Left ventricle myocardium inferior (tissue), 1 donor: ENCODE measurements around the gene AFAP1. TPM values are rescaled to one million over a fixed set of nuclear protein-coding genes. Genes with fewer than 3 reads are reported as not detected.
A peak's percentile ranks its signal among the peaks of the same experiment; 100 is the strongest.

Source experiments
- DNase-seq: peaks from one replicate; pipeline ENCODE4 v3.0.0-alpha.2; 2020
- H3K27ac ChIP-seq: fragments of 200-600 bp; replicated peaks from 2 replicates; pipeline ENCODE4 v1.8.0; 2021
- H3K27me3 ChIP-seq: fragments of 200-600 bp; 2 replicates; pipeline ENCODE4 v1.8.0; 2021; ENCODE audit warnings: low read depth
- H3K36me3 ChIP-seq: fragments of 200-600 bp; 2 replicates; pipeline ENCODE4 v1.8.0; 2021
- H3K4me1 ChIP-seq: fragments of 200-600 bp; 2 replicates; pipeline ENCODE4 v1.8.0; 2021
- H3K4me3 ChIP-seq: fragments of 200-600 bp; 2 replicates; pipeline ENCODE4 v1.8.0; 2021; ENCODE audit warnings: mild to moderate bottlenecking, moderate library complexity
- H3K9me3 ChIP-seq: fragments of 200-600 bp; replicated peaks from 2 replicates; pipeline ENCODE4 v1.8.0; 2021
- intact Hi-C: fragments of 100-400 bp; cut with micrococcal nuclease; formaldehyde crosslinking; loops from one replicate; pipeline ENCODE4 v1.11.0; 2022
- total RNA-seq: library from RNA; stranded (reverse); fragmentation: NEBNext Ultra II Directional; extraction: Animal tissue kit (Norgen Biotek cat#: 25700); gene quantifications from one replicate; pipeline ENCODE4 v1.2.1, GENCODE V29; 2021
- TF ChIP-seq, protein P1 (sequence below): fragments of 200-600 bp; IDR thresholded peaks from 2 replicates; pipeline ENCODE4 v1.8.0; 2021; ENCODE audit warnings: antibody characterized with exemption, mild to moderate bottlenecking, borderline replicate concordance
- donor health status: DM: no; HTN: yes; CAD: no; lungs with severe emphysema.

Gene AFAP1
- total RNA-seq, 1 donor from 2014 or later: 6.8 TPM

DNA sequence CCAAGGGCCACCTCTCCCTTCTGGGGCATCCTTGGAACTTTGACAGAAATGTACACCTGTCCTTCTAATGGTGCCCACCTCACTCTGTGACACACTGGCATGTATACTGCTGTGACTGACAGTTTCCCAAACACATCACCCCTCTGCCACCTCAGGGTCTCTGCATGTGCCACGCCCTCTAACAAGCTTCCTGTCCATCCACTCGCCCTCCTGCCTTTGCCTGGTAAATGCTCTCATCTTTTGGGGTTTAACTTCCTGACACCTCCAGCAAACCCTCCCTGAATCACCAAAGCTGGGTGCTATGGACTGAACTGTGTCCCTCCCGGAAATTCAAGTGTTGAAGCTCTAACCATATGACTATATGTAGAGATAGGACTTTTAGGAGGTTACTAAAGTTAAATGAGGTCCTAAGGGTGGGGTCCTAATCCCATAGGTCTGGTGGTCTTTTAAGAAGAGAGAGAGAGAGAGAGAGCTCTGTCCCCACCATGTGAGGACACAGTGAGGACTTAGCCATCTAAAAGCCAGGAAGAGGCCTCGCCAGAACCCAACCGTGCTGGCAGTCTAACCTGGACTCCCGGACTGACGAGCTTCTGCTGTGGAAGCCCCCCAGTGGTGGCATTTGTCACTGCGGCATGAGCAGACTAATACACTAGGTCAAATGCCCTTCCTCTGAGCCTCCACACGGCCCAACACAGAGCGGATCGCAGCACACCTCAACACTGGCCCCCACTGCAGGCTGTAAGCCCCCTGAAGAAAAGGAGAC lies 95.6 kb downstream of the AFAP1 start:
- Histone ChIP-seq H3K4me1 (peaks cover 30% of the 10 kb centered on the region), H3K27me3 (no peaks in the 10 kb centered on the region), H3K9me3 (no peaks in the 10 kb centered on the region), H3K4me3 (no peak overlapping the region), H3K27ac (peak overlapping the region; percentile 83), H3K36me3 (no peaks in the 10 kb centered on the region)
- intact Hi-C loops: no loop called here
- peak; percentile 77 for DNase-seq
- TF ChIP-seq, protein P1, sequence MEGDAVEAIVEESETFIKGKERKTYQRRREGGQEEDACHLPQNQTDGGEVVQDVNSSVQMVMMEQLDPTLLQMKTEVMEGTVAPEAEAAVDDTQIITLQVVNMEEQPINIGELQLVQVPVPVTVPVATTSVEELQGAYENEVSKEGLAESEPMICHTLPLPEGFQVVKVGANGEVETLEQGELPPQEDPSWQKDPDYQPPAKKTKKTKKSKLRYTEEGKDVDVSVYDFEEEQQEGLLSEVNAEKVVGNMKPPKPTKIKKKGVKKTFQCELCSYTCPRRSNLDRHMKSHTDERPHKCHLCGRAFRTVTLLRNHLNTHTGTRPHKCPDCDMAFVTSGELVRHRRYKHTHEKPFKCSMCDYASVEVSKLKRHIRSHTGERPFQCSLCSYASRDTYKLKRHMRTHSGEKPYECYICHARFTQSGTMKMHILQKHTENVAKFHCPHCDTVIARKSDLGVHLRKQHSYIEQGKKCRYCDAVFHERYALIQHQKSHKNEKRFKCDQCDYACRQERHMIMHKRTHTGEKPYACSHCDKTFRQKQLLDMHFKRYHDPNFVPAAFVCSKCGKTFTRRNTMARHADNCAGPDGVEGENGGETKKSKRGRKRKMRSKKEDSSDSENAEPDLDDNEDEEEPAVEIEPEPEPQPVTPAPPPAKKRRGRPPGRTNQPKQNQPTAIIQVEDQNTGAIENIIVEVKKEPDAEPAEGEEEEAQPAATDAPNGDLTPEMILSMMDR: peak; percentile 74

DNA sequence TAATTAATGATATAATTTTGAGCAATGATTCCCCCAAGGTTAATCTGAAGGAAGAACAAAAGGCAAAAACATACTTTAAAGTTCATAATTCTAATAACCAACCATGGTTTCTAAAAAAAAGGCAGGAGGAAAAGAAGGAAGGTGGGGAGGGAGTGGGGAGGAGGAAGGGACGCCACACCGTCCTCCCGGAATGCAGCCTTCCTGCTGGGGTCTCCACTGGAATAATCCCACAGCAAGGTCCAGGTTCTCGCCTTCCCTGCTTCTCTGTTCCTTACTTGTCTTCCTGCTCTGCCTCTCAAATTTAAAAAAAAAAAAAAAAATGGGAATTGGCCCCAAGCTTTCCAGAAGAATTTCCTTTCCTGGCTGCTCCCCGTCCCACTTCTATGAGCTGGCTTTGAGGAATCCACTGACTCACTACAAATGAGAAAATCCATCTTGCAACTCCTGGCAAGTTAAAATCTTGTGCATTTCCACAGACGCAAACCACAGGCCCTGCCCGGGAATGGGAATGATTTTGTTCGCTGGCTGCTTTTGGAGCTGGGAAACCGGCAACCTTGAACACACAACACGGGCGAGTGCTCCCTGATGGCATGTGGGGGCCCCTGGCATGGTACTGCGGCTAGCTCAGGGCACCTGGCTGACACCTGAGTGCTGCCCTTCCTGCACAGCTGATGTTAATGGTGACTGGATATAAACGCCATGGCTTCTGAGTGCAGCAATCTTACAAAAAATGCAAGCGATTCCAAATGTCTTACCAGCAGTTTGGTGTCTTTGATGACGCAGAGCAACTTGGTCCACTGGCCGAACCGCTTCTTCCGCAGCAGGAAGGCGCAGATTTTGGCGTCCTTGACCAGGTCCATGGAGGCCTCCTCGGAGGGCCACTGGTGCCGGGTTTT lies 97.0 kb downstream of the AFAP1 start:
- TF ChIP-seq, protein P1: no peak
- no peak for DNase-seq
- Histone ChIP-seq H3K9me3 (no peaks in the 10 kb centered on the region), H3K4me3 (no peak overlapping the region), H3K27me3 (no peaks in the 10 kb centered on the region), H3K4me1 (peaks cover 30% of the 10 kb centered on the region), H3K27ac (peak overlapping the region; percentile 83), H3K36me3 (no peaks in the 10 kb centered on the region)
- intact Hi-C loops: no loop called here

DNA sequence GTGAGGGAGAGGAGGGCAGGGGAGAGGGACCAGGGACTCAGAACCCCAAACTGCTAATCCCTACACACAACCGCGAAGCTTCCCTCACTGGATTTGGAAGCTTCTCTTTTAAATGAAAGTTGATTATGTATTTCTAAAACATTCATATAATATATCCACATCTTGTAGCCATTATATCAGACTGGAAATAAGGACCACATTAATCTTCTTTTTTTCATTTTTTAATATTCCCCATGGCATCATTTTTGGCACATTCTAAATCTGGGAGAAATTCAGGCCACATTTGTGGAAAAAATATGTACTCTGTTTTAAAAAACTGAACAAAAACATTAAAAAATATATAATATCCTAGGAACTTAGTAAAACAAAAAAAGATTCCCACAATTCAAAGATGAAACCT lies 97.8 kb downstream of the AFAP1 start:
- peaks cover 30% of the 10 kb centered on the region for H3K4me1 ChIP-seq
- no peak overlapping the region for H3K4me3 ChIP-seq
- TF ChIP-seq, protein P1: no peak
- H3K27me3 ChIP-seq: no peaks in the 10 kb centered on the region
- intact Hi-C loops: no loop called here
- H3K36me3 ChIP-seq: no peaks in the 10 kb centered on the region
- no peak for DNase-seq
- H3K27ac ChIP-seq: peak overlapping the region; percentile 83
- no peaks in the 10 kb centered on the region for H3K9me3 ChIP-seq

DNA sequence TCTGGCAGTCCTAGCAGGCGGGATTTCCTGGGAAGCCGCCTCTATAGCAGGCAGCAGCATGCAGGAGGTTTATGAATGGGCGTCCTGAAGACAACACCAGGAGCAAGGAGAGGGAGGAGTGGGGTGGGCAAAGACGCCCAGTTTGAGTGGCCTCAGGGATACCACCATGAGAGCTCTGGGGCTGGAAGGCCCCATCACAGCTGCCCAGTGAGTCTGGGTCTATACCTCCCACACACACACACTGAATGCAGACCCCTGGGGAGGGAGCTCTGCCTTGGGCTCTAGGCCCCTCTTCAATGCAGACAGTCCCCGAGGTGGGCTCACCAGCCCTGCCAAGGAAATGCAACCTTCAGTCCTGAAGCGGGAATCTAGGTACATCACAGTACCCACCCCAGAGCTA lies 98.6 kb downstream of the AFAP1 start:
- Histone ChIP-seq H3K27me3 (no peaks in the 10 kb centered on the region), H3K4me1 (peaks cover 30% of the 10 kb centered on the region), H3K27ac (peak overlapping the region; percentile 83), H3K9me3 (no peaks in the 10 kb centered on the region), H3K36me3 (no peaks in the 10 kb centered on the region), H3K4me3 (no peak overlapping the region)
- no peak for DNase-seq
- TF ChIP-seq, protein P1: no peak
- intact Hi-C loops: no loop called here

DNA sequence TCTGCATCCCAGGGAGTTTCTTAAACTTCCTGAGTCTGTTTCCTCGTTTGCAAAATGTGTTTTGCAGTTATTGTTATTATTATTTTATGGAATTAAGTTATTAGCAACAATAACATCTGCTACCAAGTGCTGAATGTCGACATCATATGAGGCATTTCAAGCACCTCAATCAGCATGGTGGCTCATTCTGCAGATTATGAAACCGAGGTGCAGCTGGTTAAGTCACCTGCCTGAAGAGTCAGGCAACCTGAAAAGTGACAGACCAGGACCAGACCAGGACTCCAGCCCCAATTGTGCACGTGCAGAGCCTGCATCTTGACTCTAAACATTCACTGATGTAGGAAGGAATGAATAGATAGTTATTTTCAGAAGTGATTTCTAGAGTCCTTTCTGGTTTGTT lies 99.8 kb downstream of the AFAP1 start:
- Histone ChIP-seq H3K4me3 (no peak overlapping the region), H3K9me3 (no peaks in the 10 kb centered on the region), H3K27ac (no peak overlapping the region), H3K4me1 (peaks cover 28% of the 10 kb centered on the region), H3K36me3 (no peaks in the 10 kb centered on the region), H3K27me3 (no peaks in the 10 kb centered on the region)
- DNase-seq: no peak
- TF ChIP-seq, protein P1: no peak
- intact Hi-C loops: no loop called here
